Peyer's patch (tissue), 4 donors: Measurements from ENCODE around the gene RPL22. TPM values are rescaled to one million over a fixed set of nuclear protein-coding genes. Genes with fewer than 3 reads are reported as not detected.

Source experiments
- DNase-seq, 3 donors: peaks; one replicate each; pipeline ENCODE4 v3.0.0-alpha.2; 2017 to 2019
- H3K27ac ChIP-seq, 4 donors: fragments of 200-600 bp; sonication (generic); one replicate each; pipeline ENCODE4 v1.5.1; 2016 to 2019
- H3K27me3 ChIP-seq, 2 donors: fragments of 200-600 bp; sonication (generic); one replicate each; pipeline ENCODE4 v1.5.1; 2019
- H3K36me3 ChIP-seq, 3 donors: fragments of 200-600 bp; sonication (generic); one replicate each; pipeline ENCODE4 v1.5.1; 2016 to 2019
- H3K4me1 ChIP-seq, 4 donors: fragments of 200-600 bp; sonication (generic); one replicate each; pipeline ENCODE4 v1.5.1; 2016 to 2019
- H3K4me3 ChIP-seq, 4 donors: fragments of 200-600 bp; sonication (generic); 1 replicate in 3 of 4; 2 replicates in 1 of 4; pipeline ENCODE4 v1.5.1; 2016 to 2019; ENCODE audit warnings: mild to moderate bottlenecking in 1 of 4
- H3K9me3 ChIP-seq, 4 donors: fragments of 200-600 bp; sonication (generic); one replicate each; pipeline ENCODE4 v1.5.1; 2016 to 2019; ENCODE audit warnings: mild to moderate bottlenecking in 1 of 4
- POLR2A ChIP-seq, 2 donors: fragments of 450-650 bp; IDR thresholded peaks; one replicate each; pipeline ENCODE4 v1.5.1; 2017; ENCODE audit warnings: antibody characterized with exemption in 2 of 2, mild to moderate bottlenecking in 2 of 2, moderate library complexity in 2 of 2
- total RNA-seq, 4 donors: library from RNA; depleted of rRNA; stranded (reverse); fragments of >200 nt; gene quantifications; one replicate each; pipeline ENCODE4 v1.1.0, GENCODE V29; 2016
- TF ChIP-seq, protein P1 (sequence below), 6 experiments: fragments of 450-650 bp in 4 of 6; fragments of 200-600 bp in 2 of 6; sonication (generic) in 1 of 6; IDR thresholded peaks; one replicate each; pipeline ENCODE4 v1.5.1; 2017 to 2019; ENCODE audit warnings: antibody characterized with exemption in 6 of 6, mild to moderate bottlenecking in 3 of 6, moderate library complexity in 1 of 6

Gene RPL22
- total RNA-seq, 4 donors from 2014 or later: 78.1 to 170 (median 99.0) TPM

DNA sequence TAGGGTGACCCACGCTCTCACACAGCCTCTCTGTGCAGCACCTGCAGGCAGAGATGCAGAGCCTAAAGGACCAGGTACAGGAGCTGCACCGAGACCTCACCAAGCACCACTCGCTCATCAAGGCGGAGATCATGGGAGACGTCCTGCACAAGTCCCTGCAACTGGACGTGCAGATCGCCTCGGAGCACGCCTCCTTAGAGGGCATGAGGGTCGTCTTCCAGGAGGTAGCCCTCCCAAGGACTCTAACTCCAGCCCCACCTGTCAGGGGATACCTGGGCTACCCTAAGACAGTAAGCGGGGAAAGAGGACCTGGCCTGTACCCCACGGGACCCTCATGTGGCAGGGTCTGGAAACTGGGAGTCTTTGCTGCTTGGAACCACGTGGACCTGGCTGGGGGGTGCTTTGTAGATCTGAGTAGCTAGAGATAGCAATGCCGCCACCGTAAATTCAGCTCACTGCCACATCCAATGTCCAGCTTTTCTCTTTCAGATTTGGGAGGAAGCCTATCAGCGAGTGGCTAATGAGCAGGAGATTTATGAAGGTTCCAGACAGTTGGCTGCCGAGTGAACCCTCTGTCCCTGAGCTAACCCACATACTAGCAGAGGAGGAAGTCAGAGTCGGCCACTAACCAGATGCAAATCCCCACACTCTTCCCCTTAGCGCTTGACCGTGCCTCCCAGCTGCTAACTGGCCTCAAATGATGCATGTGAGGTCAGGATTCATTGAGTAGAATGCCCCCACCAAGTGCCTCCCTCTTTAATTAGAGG lies 13.0 kb upstream of the RPL22 start:
- peaks cover 5 to 17% (median 13%) of the 10 kb centered on the region in 4 donors for H3K4me1 ChIP-seq
- no peaks in the 10 kb centered on the region for H3K9me3 ChIP-seq
- no peak overlapping the region for H3K27ac ChIP-seq
- H3K36me3 ChIP-seq: peaks cover 0 to 11% (median 0%) of the 10 kb centered on the region in 3 donors
- TF ChIP-seq, protein P1, sequence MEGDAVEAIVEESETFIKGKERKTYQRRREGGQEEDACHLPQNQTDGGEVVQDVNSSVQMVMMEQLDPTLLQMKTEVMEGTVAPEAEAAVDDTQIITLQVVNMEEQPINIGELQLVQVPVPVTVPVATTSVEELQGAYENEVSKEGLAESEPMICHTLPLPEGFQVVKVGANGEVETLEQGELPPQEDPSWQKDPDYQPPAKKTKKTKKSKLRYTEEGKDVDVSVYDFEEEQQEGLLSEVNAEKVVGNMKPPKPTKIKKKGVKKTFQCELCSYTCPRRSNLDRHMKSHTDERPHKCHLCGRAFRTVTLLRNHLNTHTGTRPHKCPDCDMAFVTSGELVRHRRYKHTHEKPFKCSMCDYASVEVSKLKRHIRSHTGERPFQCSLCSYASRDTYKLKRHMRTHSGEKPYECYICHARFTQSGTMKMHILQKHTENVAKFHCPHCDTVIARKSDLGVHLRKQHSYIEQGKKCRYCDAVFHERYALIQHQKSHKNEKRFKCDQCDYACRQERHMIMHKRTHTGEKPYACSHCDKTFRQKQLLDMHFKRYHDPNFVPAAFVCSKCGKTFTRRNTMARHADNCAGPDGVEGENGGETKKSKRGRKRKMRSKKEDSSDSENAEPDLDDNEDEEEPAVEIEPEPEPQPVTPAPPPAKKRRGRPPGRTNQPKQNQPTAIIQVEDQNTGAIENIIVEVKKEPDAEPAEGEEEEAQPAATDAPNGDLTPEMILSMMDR (IDR thresholded peaks at IDR 0.05): no peak
- TF ChIP-seq POLR2A (IDR thresholded peaks at IDR 0.05): no peak
- no peaks in the 10 kb centered on the region for H3K27me3 ChIP-seq
- H3K4me3 ChIP-seq: no peak overlapping the region
- DNase-seq: peak in 1 of 3 donors; percentile 31

DNA sequence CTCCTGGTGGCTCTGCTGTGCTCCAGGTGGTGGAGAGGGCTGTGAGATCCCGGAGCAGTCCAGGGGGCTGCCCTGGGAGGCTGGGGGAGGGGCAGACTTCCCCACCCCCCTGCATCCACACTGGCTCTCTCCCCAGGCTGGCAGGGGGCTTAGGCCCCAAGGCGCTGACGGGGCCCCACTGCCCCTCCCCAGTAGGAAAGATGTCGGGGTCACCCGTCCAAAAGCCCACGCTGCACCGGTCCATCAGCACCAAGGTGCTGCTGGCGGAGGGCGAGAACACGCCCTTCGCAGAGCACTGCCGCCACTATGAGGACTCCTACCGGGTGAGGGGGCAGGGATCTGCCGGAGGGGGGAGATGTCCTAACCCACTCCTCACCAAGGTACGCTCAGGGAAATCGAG lies 12.3 kb upstream of the RPL22 start:
- H3K4me3 ChIP-seq: no peak overlapping the region
- H3K27ac ChIP-seq: no peak overlapping the region
- no peak for DNase-seq
- TF ChIP-seq, protein P1 (IDR thresholded peaks at IDR 0.05): no peak
- TF ChIP-seq POLR2A (IDR thresholded peaks at IDR 0.05): no peak
- peaks cover 5 to 21% (median 13%) of the 10 kb centered on the region in 4 donors for H3K4me1 ChIP-seq
- no peaks in the 10 kb centered on the region for H3K9me3 ChIP-seq
- H3K36me3 ChIP-seq: peaks cover 0 to 11% (median 0%) of the 10 kb centered on the region in 3 donors
- no peaks in the 10 kb centered on the region for H3K27me3 ChIP-seq

DNA sequence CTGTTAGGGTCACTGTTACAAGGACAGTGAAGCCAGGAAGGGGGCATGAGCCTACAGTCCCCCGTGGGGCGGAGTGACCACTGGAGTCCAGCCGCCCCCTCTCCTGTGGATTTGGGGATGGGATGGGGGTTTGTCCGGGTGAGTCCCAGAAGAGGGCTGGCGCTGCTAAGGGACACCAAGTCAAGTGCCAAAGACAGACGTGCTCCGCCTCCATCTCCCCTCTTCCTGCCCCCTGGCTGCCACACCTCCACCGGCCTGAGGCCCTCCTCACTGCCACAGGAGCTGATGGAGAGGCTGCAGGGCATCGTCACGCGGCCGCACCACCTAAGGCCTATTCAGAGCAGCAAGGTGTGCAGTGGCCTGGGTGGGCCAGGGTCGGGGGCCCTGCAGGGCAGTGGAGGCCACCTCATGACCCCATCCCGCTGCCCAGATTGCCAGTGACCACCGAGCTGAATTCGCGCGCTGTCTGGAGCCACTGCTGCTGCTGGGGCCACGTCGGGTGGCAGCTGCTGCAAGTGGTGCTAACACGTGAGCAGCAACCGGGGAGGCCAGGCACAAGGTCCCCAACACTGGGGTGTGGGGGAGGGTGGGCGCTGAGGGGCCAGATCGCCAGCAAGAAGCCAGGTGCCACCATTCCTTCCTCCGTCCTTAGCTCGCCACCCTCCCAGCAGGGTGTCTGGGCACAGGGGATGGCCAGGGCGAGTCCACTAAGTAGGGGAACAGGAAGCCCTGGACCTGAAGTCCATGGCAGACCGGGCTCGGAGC lies 11.4 kb upstream of the RPL22 start:
- peaks cover 5 to 30% (median 16%) of the 10 kb centered on the region in 4 donors for H3K4me1 ChIP-seq
- TF ChIP-seq POLR2A (IDR thresholded peaks at IDR 0.05): no peak
- TF ChIP-seq, protein P1 (IDR thresholded peaks at IDR 0.05): no peak
- DNase-seq: no peak
- no peaks in the 10 kb centered on the region for H3K27me3 ChIP-seq
- H3K9me3 ChIP-seq: no peaks in the 10 kb centered on the region
- H3K36me3 ChIP-seq: peaks cover 0 to 7% (median 0%) of the 10 kb centered on the region in 3 donors
- no peak overlapping the region for H3K27ac ChIP-seq
- no peak overlapping the region for H3K4me3 ChIP-seq

DNA sequence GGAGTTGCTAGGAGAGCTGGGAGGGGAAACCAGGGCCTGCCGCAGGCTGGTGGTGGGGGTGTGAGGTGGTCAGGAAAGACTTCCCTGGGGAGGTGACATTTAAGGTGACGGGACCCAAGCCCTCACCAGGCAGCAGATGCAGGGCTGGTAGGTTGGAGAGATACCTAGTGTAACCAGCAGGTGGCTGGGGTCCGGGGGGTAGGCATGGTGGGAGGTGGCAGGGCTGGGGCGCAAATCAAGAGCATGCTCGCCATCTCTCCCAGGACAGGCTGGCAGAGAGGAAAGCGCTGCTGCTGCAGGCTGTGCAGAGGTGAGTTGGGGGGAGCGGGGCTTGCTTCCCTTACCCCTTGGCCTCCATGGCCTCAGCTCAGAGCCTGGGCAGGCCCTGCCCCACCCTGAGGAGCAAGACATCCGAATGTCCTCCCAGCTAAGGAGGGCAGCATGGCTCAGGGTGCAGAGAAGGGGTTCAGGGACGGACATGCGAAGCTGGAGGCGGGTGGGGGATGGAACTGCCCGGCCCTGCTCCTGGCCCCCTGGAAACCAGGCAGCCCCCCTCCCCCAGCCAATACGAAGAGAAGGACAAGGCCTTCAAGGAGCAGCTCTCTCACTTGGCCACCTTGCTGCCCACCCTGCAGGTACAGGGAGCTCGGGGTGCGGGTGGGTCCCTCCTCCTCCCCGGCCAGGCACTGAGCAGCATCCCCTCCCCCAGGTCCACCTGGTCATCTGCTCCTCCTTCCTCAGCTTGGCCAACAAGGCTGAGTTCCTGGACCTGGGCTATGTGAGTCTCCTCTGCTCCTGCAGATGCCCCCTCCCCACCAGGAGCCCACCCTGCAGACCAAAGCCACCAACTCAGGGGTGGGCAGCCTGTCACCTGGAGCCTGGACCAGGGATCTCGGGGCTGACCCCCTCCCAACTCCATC lies 10.5 kb upstream of the RPL22 start:
- Histone ChIP-seq H3K27ac (no peak overlapping the region), H3K4me3 (peak overlapping the region in 1 of 4 donors; percentile 54), H3K36me3 (peaks cover 0 to 7% (median 0%) of the 10 kb centered on the region in 3 donors), H3K4me1 (peaks cover 5 to 39% (median 23%) of the 10 kb centered on the region in 4 donors), H3K9me3 (no peaks in the 10 kb centered on the region), H3K27me3 (no peaks in the 10 kb centered on the region)
- DNase-seq: no peak
- no peak for TF ChIP-seq POLR2A (IDR thresholded peaks at IDR 0.05)

DNA sequence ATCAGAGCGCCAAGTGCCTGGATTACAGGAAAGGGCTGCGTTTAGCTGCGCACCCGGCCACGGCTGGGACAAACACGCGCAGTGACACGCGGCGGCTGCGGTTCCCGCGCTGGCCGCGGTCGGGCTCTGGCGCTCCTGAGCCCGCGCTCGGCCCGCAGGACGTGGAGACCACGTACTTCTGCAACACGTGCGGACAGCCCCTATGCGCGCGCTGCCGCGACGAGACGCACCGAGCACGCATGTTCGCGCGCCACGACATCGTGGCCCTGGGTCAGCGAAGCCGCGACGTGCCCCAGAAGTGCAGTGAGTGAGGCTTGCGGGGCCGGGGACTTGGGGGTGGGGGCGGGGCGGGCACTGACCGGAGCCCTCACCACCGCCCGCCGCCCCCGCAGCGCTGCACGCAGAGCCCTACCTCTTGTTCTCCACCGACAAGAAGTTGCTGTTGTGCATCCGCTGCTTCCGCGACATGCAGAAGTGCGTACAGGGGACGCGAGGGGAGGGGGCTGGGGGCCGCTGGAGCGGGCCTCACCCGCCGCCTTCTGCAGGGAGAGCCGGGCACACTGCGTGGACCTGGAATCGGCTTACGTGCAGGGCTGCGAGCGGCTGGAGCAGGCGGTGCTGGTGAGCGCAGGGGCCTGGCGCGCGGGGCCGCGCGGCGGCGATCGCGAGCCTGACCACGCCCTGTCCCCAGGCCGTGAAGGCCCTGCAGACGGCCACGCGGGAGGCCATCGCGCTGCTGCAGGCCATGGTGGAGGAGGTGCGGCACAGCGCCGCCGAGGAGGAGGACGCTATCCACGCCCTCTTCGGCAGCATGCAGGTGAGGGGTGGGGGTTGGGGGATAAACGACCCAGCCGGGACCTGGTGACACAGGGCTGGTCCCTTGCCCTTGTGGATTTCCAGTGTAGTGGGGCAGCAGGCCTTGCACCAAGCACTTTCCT lies 9.6 kb upstream of the RPL22 start:
- Histone ChIP-seq H3K4me3 (peak overlapping the region; percentile 29 to 57 (median 52)), H3K36me3 (peaks cover 0 to 7% (median 0%) of the 10 kb centered on the region in 3 donors), H3K27ac (peak overlapping the region in 1 of 4 donors; percentile 38), H3K27me3 (no peaks in the 10 kb centered on the region), H3K4me1 (peaks cover 5 to 44% (median 25%) of the 10 kb centered on the region in 4 donors), H3K9me3 (no peaks in the 10 kb centered on the region)
- peak in 2 of 3 donors; percentile 62 to 78 for DNase-seq
- TF ChIP-seq, protein P1 (IDR thresholded peaks at IDR 0.05): peak; percentile 22 to 72 (median 53)
- TF ChIP-seq POLR2A (IDR thresholded peaks at IDR 0.05): no peak
